HepG2 (cell line): ENCODE measurements around the gene TPGS1. TPM values are rescaled to one million over a fixed set of nuclear protein-coding genes. Genes with fewer than 3 reads are reported as not detected.

Source experiments
- ATF6 ChIP-seq: sonication (generic); formaldehyde crosslinking; conservative IDR thresholded peaks from 2 replicates; pipeline ENCODE4 v1.4.0; 2020; ENCODE audit warnings: missing genetic modification reagents
- GMEB2 ChIP-seq: IDR thresholded peaks from 2 replicates; pipeline ENCODE4 v1.6.1; 2016; ENCODE audit warnings: missing biosample characterization, missing genetic modification reagents, low read depth
- KDM5B ChIP-seq: sonication (generic); formaldehyde crosslinking; IDR thresholded peaks from 2 replicates; pipeline ENCODE4 v1.4.0; 2020; ENCODE audit warnings: missing genetic modification reagents, mild to moderate bottlenecking, borderline replicate concordance
- PBX3 ChIP-seq: sonication (generic); formaldehyde crosslinking; IDR thresholded peaks from 2 replicates; pipeline ENCODE4 v1.8.1; 2023; ENCODE audit warnings: missing genetic modification reagents, inconsistent platforms, borderline replicate concordance
- PCBP2 ChIP-seq: fragments of 200-400 bp; formaldehyde crosslinking; optimal IDR thresholded peaks from 2 replicates; pipeline ENCODE3; 2018; ENCODE audit warnings: low read length, low read depth; ENCODE audit not compliant: poor library complexity, severe bottlenecking
- PRDM15 ChIP-seq: sonication (generic); formaldehyde crosslinking; IDR thresholded peaks from 2 replicates; pipeline ENCODE4 v1.4.0; 2020; ENCODE audit warnings: missing genetic modification reagents
- RAD21 ChIP-seq: fragments of 450-650 bp; formaldehyde crosslinking; IDR thresholded peaks from 2 replicates; pipeline ENCODE4 v1.5.0; 2020; ENCODE audit warnings: mild to moderate bottlenecking
- SRSF9 ChIP-seq: fragments of 200-400 bp; formaldehyde crosslinking; IDR thresholded peaks from 2 replicates; pipeline ENCODE4 v1.6.1; 2018; ENCODE audit warnings: borderline replicate concordance, mild to moderate bottlenecking, low read depth, low read length; ENCODE audit not compliant: insufficient read depth, poor library complexity, severe bottlenecking
- XBP1 ChIP-seq: sonication (generic); formaldehyde crosslinking; IDR thresholded peaks from 2 replicates; pipeline ENCODE4 v1.5.0; 2020; ENCODE audit warnings: missing genetic modification reagents
- ZMAT5 ChIP-seq: sonication (generic); formaldehyde crosslinking; IDR thresholded peaks from 2 replicates; pipeline ENCODE4 v1.5.0; 2020; ENCODE audit warnings: mild to moderate bottlenecking, low read depth, missing genetic modification reagents, borderline replicate concordance
- ZNF749 ChIP-seq: sonication (generic); formaldehyde crosslinking; IDR thresholded peaks from 2 replicates; pipeline ENCODE4 v1.8.0; 2022; ENCODE audit warnings: mild to moderate bottlenecking, missing genetic modification reagents, moderate library complexity, borderline replicate concordance
- ZNF816 ChIP-seq: sonication (generic); formaldehyde crosslinking; IDR thresholded peaks from 2 replicates; pipeline ENCODE4 v1.8.0; 2022; ENCODE audit warnings: missing genetic modification reagents, mild to moderate bottlenecking, borderline replicate concordance
- ZSCAN25 ChIP-seq: sonication (generic); formaldehyde crosslinking; IDR thresholded peaks from 2 replicates; pipeline ENCODE4 v1.8.0; 2022; ENCODE audit warnings: mild to moderate bottlenecking, missing genetic modification reagents
- polyA plus RNA-seq, 8 experiments: library from polyadenylated mRNA; depleted of rRNA in 3 of 8; stranded (reverse) in 7 of 8; unstranded in 1 of 8; fragments of >200 nt; fragmentation: Illumina TruSeq in 4 of 8; extraction: Trizol in 4 of 8; gene quantifications; 2 replicates each; pipeline versions ENCODE4 v1.2.1 to v1.2.3, GENCODE V29; 2011 to 2016; ENCODE audit warnings: low read depth in 4 of 8, missing spikeins in 1 of 8, mixed read lengths in 1 of 8; ENCODE audit not compliant: insufficient read depth in 1 of 8
- total RNA-seq, 5 experiments: library from RNA; depleted of rRNA; stranded (reverse); fragments of >200 nt; fragmentation: Illumina TruSeq; extraction: Trizol; gene quantifications; 2 replicates each; pipeline ENCODE4 v1.2.3, GENCODE V29; 2016; ENCODE audit warnings: low read depth in 1 of 5

The TPGS1 gene
- total and polyA plus RNA-seq, 2 of the 13 experiments (the other 11 are each of a cell fraction or from before 2014, with no cell fraction given), result 1.1 to 6.2 TPM

- TF ChIP-seq PRDM15 (CRISPR knock-in tag), result no peak
- TF ChIP-seq ZSCAN25 (CRISPR knock-in tag), result no peak
- peak; percentile 57; the same call in 1 of the 2 replicates for TF ChIP-seq KDM5B (CRISPR knock-in tag)
- no peak for TF ChIP-seq GMEB2 (CRISPR knock-in tag)
- no peak for TF ChIP-seq RAD21 (CRISPR knock-in tag)
- no peak for TF ChIP-seq ZNF749 (CRISPR knock-in tag)
- no peak for TF ChIP-seq XBP1 (CRISPR knock-in tag)
- TF ChIP-seq SRSF9, result no peak
- no peak for TF ChIP-seq PBX3 (CRISPR knock-in tag)
- no peak for TF ChIP-seq ATF6
- no peak for TF ChIP-seq ZMAT5
- TF ChIP-seq ZNF816 (CRISPR knock-in tag), result no peak
- TF ChIP-seq PCBP2, result no peak
Observed at GRCh38 chr19:491146-491741, 16.1 kb upstream of the TPGS1 start (continued).
